Upper lobe of right lung (tissue), 1 donor: ENCODE results near the gene GMFB. TPM values are rescaled to one million over a fixed set of nuclear protein-coding genes. Genes with fewer than 3 reads are reported as not detected.

Source experiments
- ATAC-seq: fragments of 200-7000 bp; cut with Tn5 transposase; one replicate; pipeline ENCODE4 v1.9.1; 2020; ENCODE audit warnings: mild to moderate bottlenecking, moderate library complexity
- DNase-seq: peaks from one replicate; pipeline ENCODE4 v3.0.0-alpha.2; 2020
- H3K27ac ChIP-seq: fragments of 200-600 bp; one replicate; pipeline ENCODE4 v1.8.0; 2022
- H3K27me3 ChIP-seq: fragments of 200-600 bp; one replicate; pipeline ENCODE4 v1.8.0; 2022; ENCODE audit warnings: mild to moderate bottlenecking
- H3K36me3 ChIP-seq: fragments of 200-600 bp; one replicate; pipeline ENCODE4 v1.8.0; 2022
- H3K4me1 ChIP-seq: fragments of 200-600 bp; one replicate; pipeline ENCODE4 v1.8.0; 2022
- H3K4me3 ChIP-seq: fragments of 200-600 bp; one replicate; pipeline ENCODE4 v1.8.0; 2022; ENCODE audit warnings: mild to moderate bottlenecking
- H3K9me3 ChIP-seq: fragments of 200-600 bp; one replicate; pipeline ENCODE4 v1.8.0; 2022
- intact Hi-C: fragments of 100-400 bp; cut with DNase I; formaldehyde crosslinking; loops from one replicate; pipeline ENCODE4 v1.11.0; 2022
- total RNA-seq: library from RNA; stranded (reverse); fragmentation: NEBNext Ultra II Directional; extraction: Animal tissue kit (Norgen Biotek cat#: 25700); gene quantifications from one replicate; pipeline ENCODE4 v1.2.1, GENCODE V29; 2021
- TF ChIP-seq, protein P1 (sequence below): fragments of 200-600 bp; IDR thresholded peaks from one replicate; pipeline ENCODE4 v1.8.0; 2022; ENCODE audit warnings: antibody characterized with exemption
- donor health status: DM: no; HTN: yes; CAD: no; lungs with severe emphysema.

The GMFB gene
- total RNA-seq, 1 donor from 2014 or later: 52.9 TPM

DNA sequence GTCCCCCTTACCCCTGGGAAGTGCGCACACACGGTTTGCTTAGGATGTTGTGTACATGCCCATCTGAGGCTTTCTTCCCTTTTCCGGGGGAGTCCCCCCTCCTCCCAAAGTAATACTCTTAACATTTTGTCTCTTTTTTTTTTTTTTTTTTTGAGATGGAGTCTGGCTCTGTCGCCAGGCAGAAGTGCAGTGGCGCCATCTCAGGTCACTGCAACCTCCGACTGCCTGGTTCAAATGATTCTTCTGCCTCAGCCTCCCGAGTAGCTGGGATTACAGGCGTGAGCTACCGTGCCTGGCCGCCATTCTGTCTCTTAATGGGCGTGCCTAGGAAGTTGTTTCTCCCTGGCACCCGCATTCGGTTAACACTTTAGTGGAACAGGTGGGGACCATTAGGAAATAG, 4.5 kb upstream of the GMFB start:
- Histone ChIP-seq H3K27ac (no peak overlapping the region), H3K9me3 (no peaks in the 10 kb centered on the region), H3K4me3 (no peak overlapping the region), H3K4me1 (peaks cover 7% of the 10 kb centered on the region), H3K36me3 (no peaks in the 10 kb centered on the region), H3K27me3 (no peaks in the 10 kb centered on the region)
- intact Hi-C loops: no loop called here
- ATAC-seq: no peak
- TF ChIP-seq, protein P1, sequence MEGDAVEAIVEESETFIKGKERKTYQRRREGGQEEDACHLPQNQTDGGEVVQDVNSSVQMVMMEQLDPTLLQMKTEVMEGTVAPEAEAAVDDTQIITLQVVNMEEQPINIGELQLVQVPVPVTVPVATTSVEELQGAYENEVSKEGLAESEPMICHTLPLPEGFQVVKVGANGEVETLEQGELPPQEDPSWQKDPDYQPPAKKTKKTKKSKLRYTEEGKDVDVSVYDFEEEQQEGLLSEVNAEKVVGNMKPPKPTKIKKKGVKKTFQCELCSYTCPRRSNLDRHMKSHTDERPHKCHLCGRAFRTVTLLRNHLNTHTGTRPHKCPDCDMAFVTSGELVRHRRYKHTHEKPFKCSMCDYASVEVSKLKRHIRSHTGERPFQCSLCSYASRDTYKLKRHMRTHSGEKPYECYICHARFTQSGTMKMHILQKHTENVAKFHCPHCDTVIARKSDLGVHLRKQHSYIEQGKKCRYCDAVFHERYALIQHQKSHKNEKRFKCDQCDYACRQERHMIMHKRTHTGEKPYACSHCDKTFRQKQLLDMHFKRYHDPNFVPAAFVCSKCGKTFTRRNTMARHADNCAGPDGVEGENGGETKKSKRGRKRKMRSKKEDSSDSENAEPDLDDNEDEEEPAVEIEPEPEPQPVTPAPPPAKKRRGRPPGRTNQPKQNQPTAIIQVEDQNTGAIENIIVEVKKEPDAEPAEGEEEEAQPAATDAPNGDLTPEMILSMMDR: no peak
- no peak for DNase-seq

DNA sequence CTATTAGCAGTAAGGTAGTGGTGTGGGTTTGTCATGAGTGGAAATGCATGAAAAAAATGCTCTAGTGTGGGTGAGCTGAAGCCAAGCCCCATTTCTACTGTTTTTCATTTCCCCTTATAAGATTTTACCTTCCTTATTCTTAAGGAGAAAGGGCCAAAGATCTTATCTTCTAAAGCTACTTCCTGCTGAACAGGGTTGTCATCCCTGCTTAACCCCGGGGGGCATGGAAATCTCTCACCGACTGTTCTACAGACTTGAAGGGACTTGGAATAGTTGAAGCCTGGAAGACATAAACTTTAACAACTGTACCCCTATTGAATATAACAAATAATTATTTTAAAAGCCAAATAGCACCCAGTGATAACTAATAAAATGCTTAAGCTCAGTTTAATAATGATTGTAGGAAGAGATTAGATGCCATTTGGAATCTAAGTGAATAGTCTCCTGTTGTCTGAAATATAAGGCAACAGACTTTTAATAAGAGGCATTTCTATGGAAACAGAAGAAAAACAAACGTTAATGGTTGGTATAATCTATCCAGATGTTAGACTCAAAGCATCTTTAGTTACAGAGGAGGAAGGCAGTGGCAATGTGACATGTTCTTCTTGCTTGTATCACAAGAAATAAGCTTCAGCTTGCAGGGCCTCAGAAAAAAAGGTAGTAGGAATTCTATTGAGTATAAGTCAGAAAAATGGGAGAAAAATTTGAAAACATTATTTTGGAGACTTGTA, 1.8 kb upstream of the GMFB start:
- Histone ChIP-seq H3K27me3 (no peaks in the 10 kb centered on the region), H3K4me3 (no peak overlapping the region), H3K27ac (no peak overlapping the region), H3K36me3 (no peaks in the 10 kb centered on the region), H3K4me1 (peaks cover 12% of the 10 kb centered on the region), H3K9me3 (no peaks in the 10 kb centered on the region)
- no peak for ATAC-seq
- TF ChIP-seq, protein P1: no peak
- no peak for DNase-seq
- intact Hi-C loops: no loop called here

DNA sequence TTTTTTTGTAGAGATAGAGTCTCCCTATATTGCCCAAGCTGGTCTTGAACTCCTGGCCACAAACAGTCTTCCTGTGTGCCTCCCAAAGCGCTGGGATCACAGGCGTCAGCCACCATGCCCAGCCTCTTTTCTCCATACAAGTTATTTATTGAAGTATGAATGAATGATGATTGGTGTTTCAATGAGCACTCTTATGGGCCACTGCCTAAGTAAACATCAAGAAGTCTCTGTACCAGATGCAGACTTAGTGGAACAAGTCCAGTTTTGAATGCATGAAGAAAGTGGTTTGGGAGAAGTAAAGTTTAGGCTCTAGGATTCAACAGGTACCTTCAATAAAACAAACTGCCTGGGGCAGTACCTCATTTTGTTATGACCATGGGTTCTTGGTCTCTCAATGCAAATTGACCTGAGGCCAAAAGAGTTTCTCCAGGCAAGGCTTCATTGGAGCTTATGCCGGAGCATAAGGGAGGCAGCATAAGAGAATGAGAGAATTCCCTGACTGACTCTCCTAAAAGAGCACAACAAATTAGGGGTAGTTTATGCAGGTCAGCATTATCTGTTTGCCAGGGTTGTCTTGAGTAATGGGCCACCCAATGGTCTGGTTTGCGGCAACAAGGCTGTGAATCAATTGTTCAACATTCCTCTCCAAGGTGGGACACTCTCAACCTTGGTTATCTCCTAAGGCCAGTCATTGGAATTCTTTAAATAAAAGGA, 1.1 kb upstream of the GMFB start:
- DNase-seq (no peak), ATAC-seq (no peak)
- Histone ChIP-seq H3K36me3 (no peaks in the 10 kb centered on the region), H3K4me1 (peaks cover 12% of the 10 kb centered on the region), H3K27ac (peak overlapping the region; percentile 94), H3K27me3 (no peaks in the 10 kb centered on the region), H3K4me3 (peak overlapping the region; percentile 89), H3K9me3 (no peaks in the 10 kb centered on the region)
- TF ChIP-seq, protein P1: no peak
- intact Hi-C loops: no loop called here

- Histone ChIP-seq H3K4me1 (peaks cover 12% of the 10 kb centered on the region), H3K9me3 (no peaks in the 10 kb centered on the region), H3K4me3 (peak overlapping the region; percentile 89), H3K36me3 (no peaks in the 10 kb centered on the region), H3K27me3 (no peaks in the 10 kb centered on the region), H3K27ac (peak overlapping the region; percentile 94)
- TF ChIP-seq, protein P1: no peak
- intact Hi-C loops: no loop called here
- no peak for DNase-seq
- no peak for ATAC-seq
These were observed 521 bp upstream of the GMFB start for GRCh38 chr14:54489318-54489683.

DNA sequence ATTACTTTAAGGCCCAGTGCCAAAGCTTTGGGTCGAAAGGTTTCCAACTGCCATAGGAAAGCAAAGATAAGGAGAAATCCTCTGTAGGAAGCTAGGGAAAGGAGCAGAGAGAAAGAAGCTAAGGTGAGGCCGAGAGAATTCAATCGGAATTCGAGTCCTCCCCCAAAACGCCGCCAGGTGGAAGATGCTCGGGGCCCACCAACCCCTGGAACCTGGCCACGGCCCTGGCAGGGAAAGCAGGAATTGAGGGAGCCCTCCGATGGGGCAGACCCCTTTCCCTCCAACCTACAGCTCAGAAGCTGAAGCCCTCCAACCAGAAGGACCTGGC, 498 bp downstream of the GMFB start:
- intact Hi-C loops: no loop called here
- Histone ChIP-seq H3K27me3 (no peaks in the 10 kb centered on the region), H3K4me1 (peaks cover 12% of the 10 kb centered on the region), H3K36me3 (peaks cover 3% of the 10 kb centered on the region), H3K4me3 (peak overlapping the region; percentile 89), H3K9me3 (no peaks in the 10 kb centered on the region), H3K27ac (peak overlapping the region; percentile 94)
- no peak for ATAC-seq
- DNase-seq: no peak
- TF ChIP-seq, protein P1: no peak
